Hepatocyte (in vitro differentiated cells): Measurements from ENCODE around the gene HDAC3. TPM values are rescaled to one million over a fixed set of nuclear protein-coding genes. Genes with fewer than 3 reads are reported as not detected.

Source experiments
- DNase-seq: peaks from one replicate; pipeline ENCODE4 v3.0.0-alpha.2; 2016; ENCODE audit warnings: low spot score
- H2AFZ ChIP-seq: fragments of 200-600 bp; sonication (generic); 2 replicates; pipeline ENCODE4 v1.6.0; 2016; ENCODE audit warnings: antibody characterized with exemption, mild to moderate bottlenecking
- H3K27ac ChIP-seq: fragments of 200-600 bp; sonication (generic); 2 replicates; pipeline ENCODE4 v1.5.1; 2016; ENCODE audit warnings: mild to moderate bottlenecking
- H3K27me3 ChIP-seq: fragments of 200-600 bp; sonication (generic); 2 replicates; pipeline ENCODE4 v1.6.1; 2016
- H3K36me3 ChIP-seq: fragments of 200-600 bp; sonication (generic); replicated peaks from 2 replicates; pipeline ENCODE4 v1.5.1; 2016; ENCODE audit warnings: low read depth; ENCODE audit not compliant: insufficient read depth
- H3K4me1 ChIP-seq: fragments of 200-600 bp; sonication (generic); 2 replicates; pipeline ENCODE4 v1.5.1; 2016; ENCODE audit warnings: mild to moderate bottlenecking, moderate library complexity; ENCODE audit not compliant: insufficient read depth
- H3K4me2 ChIP-seq: fragments of 200-600 bp; sonication (generic); 2 replicates; pipeline ENCODE4 v1.6.0; 2016
- H3K4me3 ChIP-seq: fragments of 200-600 bp; sonication (generic); 2 replicates; pipeline ENCODE4 v1.5.1; 2016; ENCODE audit warnings: mild to moderate bottlenecking
- H3K79me2 ChIP-seq: fragments of 200-600 bp; sonication (generic); 2 replicates; pipeline ENCODE4 v1.6.0; 2017; ENCODE audit warnings: mild to moderate bottlenecking
- H3K9me2 ChIP-seq: fragments of 200-600 bp; sonication (generic); replicated peaks from 2 replicates; pipeline ENCODE4 v1.6.0; 2017; ENCODE audit warnings: mild to moderate bottlenecking; ENCODE audit not compliant: insufficient read depth
- H3K9me3 ChIP-seq: fragments of 200-600 bp; sonication (generic); 2 replicates; pipeline ENCODE4 v1.5.1; 2016; ENCODE audit warnings: low read depth, mild to moderate bottlenecking
- H4K20me1 ChIP-seq: fragments of 200-600 bp; sonication (generic); 2 replicates; pipeline ENCODE4 v1.6.0; 2016; ENCODE audit warnings: mild to moderate bottlenecking; ENCODE audit not compliant: insufficient read depth, poor library complexity, severe bottlenecking
- CTCF ChIP-seq: fragments of 200-600 bp; sonication (generic); IDR thresholded peaks from 2 replicates; pipeline ENCODE4 v1.5.1; 2016; ENCODE audit warnings: antibody characterized with exemption, mild to moderate bottlenecking; ENCODE audit not compliant: poor library complexity
- EZH2 ChIP-seq: fragments of 200-600 bp; sonication (generic); IDR thresholded peaks from 2 replicates; pipeline ENCODE4 v1.6.1; 2016; ENCODE audit warnings: antibody characterized with exemption, mild to moderate bottlenecking, borderline replicate concordance
- EZH2phosphoT487 ChIP-seq: fragments of 200-600 bp; sonication (generic); IDR thresholded peaks from one replicate; pipeline ENCODE4 v1.6.1; 2018; ENCODE audit warnings: antibody characterized with exemption, mild to moderate bottlenecking, low read depth, moderate library complexity; ENCODE audit not compliant: unreplicated experiment, severe bottlenecking
- WGBS: methylation state at CpG from one replicate; pipeline ENCODE4 v1.1.6; 2016; ENCODE audit warnings: low lambda C conversion rate; ENCODE audit errors: missing lambda C conversion rate; 5-methylcytosine and 5-hydroxymethylcytosine counted together
- polyA plus RNA-seq: library from polyadenylated mRNA; unstranded; fragments of >200 nt; fragmentation: Nextera tagmentation; extraction: Ambion mirVana; gene quantifications from 2 replicates; pipeline ENCODE4 v1.2.1, GENCODE V29; 2016
- total RNA-seq: library from RNA; depleted of rRNA; stranded (reverse); fragments of >200 nt; gene quantifications from 2 replicates; pipeline ENCODE4 v1.2.3, GENCODE V29; 2014

HDAC3 gene
- total and polyA plus RNA-seq, 2 experiments from 2014 or later = 50.1 to 74.0 TPM

GRCh38 chr5:141681695-141682641 is 45.3 kb upstream of the HDAC3 start, which contains the start of gene ARAP3:
ARAP3 (minus strand) TSS chr5:141682230; CDS start chr5:141680486, 1,744 bp downstream.
- Histone ChIP-seq H3K36me3 (no peaks in the 10 kb centered on the region), H3K79me2 (no peaks in the 10 kb centered on the region), H3K9me3 (no peaks in the 10 kb centered on the region), H3K27me3 (no peaks in the 10 kb centered on the region), H3K4me1 (peaks cover 18% of the 10 kb centered on the region), H3K4me2 (peak within 1 kb of the TSS; percentile 73), H3K9me2 (no peaks in the 10 kb centered on the region), H3K4me3 (no peak within 1 kb of the TSS), H3K27ac (peak within 1 kb of the TSS; percentile 80), H4K20me1 (no peaks in the 10 kb centered on the region), H2AFZ (peak within 1 kb of the TSS; percentile 32)
- peak; percentile 92 for DNase-seq
- 11% methylated on average over 37 of the region's 77 CpGs for WGBS
- TF ChIP-seq EZH2phosphoT487 (no peak), CTCF (no peak), EZH2 (no peak)

- WGBS = 32% methylated on average over 2 of the region's 2 CpGs
- no peak for DNase-seq
- Histone ChIP-seq H3K27me3 (no peaks in the 10 kb centered on the region), H3K9me3 (no peaks in the 10 kb centered on the region), H3K4me2 (peak overlapping the region; percentile 73), H3K36me3 (no peaks in the 10 kb centered on the region), H3K27ac (peak overlapping the region; percentile 80), H2AFZ (peak overlapping the region; percentile 32), H4K20me1 (no peaks in the 10 kb centered on the region), H3K4me3 (no peak overlapping the region), H3K4me1 (peaks cover 18% of the 10 kb centered on the region), H3K9me2 (no peaks in the 10 kb centered on the region), H3K79me2 (no peaks in the 10 kb centered on the region)
- TF ChIP-seq EZH2 (no peak), CTCF (no peak), EZH2phosphoT487 (no peak)
Measured at GRCh38 chr5:141681295-141681694, 44.6 kb upstream of the HDAC3 start.

GRCh38 chr5:141680751-141681201 is 44.1 kb upstream of the HDAC3 start:
- no peaks in the 10 kb centered on the region for H3K9me3 ChIP-seq
- H3K4me2 ChIP-seq = peak overlapping the region; percentile 73
- H3K36me3 ChIP-seq = no peaks in the 10 kb centered on the region
- no peak overlapping the region for H3K4me3 ChIP-seq
- DNase-seq = no peak
- WGBS = 40% methylated on average over 6 of the region's 6 CpGs
- no peak for TF ChIP-seq CTCF
- no peak for TF ChIP-seq EZH2phosphoT487
- TF ChIP-seq EZH2 = no peak
- H3K79me2 ChIP-seq = no peaks in the 10 kb centered on the region
- H3K9me2 ChIP-seq = no peaks in the 10 kb centered on the region
- H3K27ac ChIP-seq = peak overlapping the region; percentile 80
- H3K27me3 ChIP-seq = no peaks in the 10 kb centered on the region
- H2AFZ ChIP-seq = no peak overlapping the region
- H3K4me1 ChIP-seq = peaks cover 18% of the 10 kb centered on the region
- H4K20me1 ChIP-seq = no peaks in the 10 kb centered on the region
